ENCODE data around the gene GPR34.
A peak's percentile ranks its signal among the peaks of the same experiment; 100 is the strongest.

The GPR34 gene

DNA sequence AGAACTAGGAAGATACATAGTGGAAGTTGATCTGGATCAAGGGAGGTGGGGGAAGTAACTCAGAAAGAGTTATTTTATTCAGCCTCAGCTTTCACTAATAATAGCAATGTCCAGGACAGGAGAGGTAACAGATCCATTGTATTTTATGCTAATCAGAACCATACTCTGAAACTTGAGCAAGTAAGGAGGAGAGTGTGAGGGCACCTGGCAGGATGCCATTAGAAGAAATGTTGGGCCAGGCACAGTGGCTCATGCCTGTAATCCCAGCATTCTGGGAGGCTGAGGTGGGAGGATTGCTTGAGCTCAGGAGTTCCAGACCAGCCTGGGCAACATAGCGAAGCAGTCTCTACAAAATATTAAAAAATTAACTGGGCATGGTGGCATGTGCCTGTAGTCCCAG, 16.3 kb downstream of the GPR34 start:
- Histone ChIP-seq H3K36me3 (ENCODE audit: insufficient read depth, low read length) (no peaks in the 10 kb centered on the region), H3K27ac (ENCODE audit: low read depth, low read length, poor library complexity, severe bottlenecking) (peak overlapping the region; percentile 93), H3K79me2 (ENCODE audit: insufficient read depth, low read length) (no peaks in the 10 kb centered on the region), H3K9me3 (ENCODE audit: low read length) (no peaks in the 10 kb centered on the region), H2AFZ (ENCODE audit: low read length) (no peak overlapping the region), H3K4me2 (ENCODE audit: low read length) (peak overlapping the region; percentile 52; the same call in 1 of the 2 replicates), H3F3A (ENCODE audit: insufficient read depth, low read length) (no peaks in the 10 kb centered on the region), H4K20me1 (ENCODE audit: insufficient read depth, low read length) (no peaks in the 10 kb centered on the region), H3K9ac (ENCODE audit: low read length) (no peak overlapping the region; the same call in 1 of the 2 replicates), H3K4me1 (ENCODE audit: insufficient read depth, low read length, severe bottlenecking) (peaks cover 53% of the 10 kb centered on the region), H3K4me3 (ENCODE audit: low read depth, low read length, poor library complexity, severe bottlenecking) (no peak overlapping the region), H3K27me3 (ENCODE audit: insufficient read depth, low read length) (no peaks in the 10 kb centered on the region), H3K9me2 (ENCODE audit: low read depth, low read length) (no peaks in the 10 kb centered on the region)
- TF ChIP-seq, protein P1, sequence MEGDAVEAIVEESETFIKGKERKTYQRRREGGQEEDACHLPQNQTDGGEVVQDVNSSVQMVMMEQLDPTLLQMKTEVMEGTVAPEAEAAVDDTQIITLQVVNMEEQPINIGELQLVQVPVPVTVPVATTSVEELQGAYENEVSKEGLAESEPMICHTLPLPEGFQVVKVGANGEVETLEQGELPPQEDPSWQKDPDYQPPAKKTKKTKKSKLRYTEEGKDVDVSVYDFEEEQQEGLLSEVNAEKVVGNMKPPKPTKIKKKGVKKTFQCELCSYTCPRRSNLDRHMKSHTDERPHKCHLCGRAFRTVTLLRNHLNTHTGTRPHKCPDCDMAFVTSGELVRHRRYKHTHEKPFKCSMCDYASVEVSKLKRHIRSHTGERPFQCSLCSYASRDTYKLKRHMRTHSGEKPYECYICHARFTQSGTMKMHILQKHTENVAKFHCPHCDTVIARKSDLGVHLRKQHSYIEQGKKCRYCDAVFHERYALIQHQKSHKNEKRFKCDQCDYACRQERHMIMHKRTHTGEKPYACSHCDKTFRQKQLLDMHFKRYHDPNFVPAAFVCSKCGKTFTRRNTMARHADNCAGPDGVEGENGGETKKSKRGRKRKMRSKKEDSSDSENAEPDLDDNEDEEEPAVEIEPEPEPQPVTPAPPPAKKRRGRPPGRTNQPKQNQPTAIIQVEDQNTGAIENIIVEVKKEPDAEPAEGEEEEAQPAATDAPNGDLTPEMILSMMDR (IDR thresholded peaks at IDR 0.05; ENCODE audit: low read length), result no peak
- no peak for TF ChIP-seq EZH2 (IDR thresholded peaks at IDR 0.05; ENCODE audit: borderline replicate concordance, low read length)

DNA sequence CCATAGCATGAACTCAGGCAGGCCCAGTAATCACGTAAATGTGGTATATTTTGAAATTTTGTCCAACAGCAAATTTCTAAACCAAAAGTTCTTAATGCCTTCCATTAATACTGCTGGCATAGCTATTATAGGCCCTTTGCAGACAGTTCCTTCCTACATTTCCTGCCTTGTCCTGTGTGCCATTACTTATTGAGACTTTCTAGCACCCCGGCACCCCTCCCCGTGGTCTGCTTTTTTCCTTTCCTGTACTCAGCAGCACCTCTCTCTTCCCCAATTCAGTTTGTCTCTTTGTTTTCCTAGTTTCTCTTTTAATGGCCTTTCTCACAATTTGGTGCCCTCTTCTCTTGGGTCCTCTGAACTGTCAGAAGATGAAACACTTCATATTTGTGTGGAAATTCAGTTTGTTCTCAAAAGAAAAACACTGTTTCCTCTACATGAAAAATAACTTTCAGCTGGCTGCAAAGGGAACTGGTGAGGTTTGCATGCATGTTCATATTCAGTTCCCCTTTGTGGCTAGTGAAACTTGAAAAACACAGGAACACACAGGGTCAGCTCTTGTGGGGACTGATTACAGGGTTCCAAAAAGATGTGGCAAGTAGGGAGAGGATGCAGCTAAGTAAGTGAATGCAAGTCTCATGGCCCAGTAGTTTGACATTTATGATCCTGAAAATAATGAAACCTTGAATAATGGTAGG, 17.1 kb downstream of the GPR34 start:
- Histone ChIP-seq H3K4me1 (ENCODE audit: insufficient read depth, low read length, severe bottlenecking) (peaks cover 51% of the 10 kb centered on the region), H3K9ac (ENCODE audit: low read length) (peak overlapping the region; percentile 31; the same call in 1 of the 2 replicates), H3K4me2 (ENCODE audit: low read length) (peak overlapping the region; percentile 52; the same call in 1 of the 2 replicates), H3K27me3 (ENCODE audit: insufficient read depth, low read length) (no peaks in the 10 kb centered on the region), H3K9me2 (ENCODE audit: low read depth, low read length) (no peaks in the 10 kb centered on the region), H3K9me3 (ENCODE audit: low read length) (no peaks in the 10 kb centered on the region), H3K79me2 (ENCODE audit: insufficient read depth, low read length) (no peaks in the 10 kb centered on the region), H3F3A (ENCODE audit: insufficient read depth, low read length) (no peaks in the 10 kb centered on the region), H4K20me1 (ENCODE audit: insufficient read depth, low read length) (no peaks in the 10 kb centered on the region), H3K36me3 (ENCODE audit: insufficient read depth, low read length) (no peaks in the 10 kb centered on the region), H2AFZ (ENCODE audit: low read length) (no peak overlapping the region), H3K4me3 (ENCODE audit: low read depth, low read length, poor library complexity, severe bottlenecking) (peak overlapping the region; percentile 21), H3K27ac (ENCODE audit: low read depth, low read length, poor library complexity, severe bottlenecking) (peak overlapping the region; percentile 93)
- TF ChIP-seq, protein P1 (IDR thresholded peaks at IDR 0.05; ENCODE audit: low read length), result no peak
- no peak for TF ChIP-seq EZH2 (IDR thresholded peaks at IDR 0.05; ENCODE audit: borderline replicate concordance, low read length)

GRCh38 chrX:41707218-41707617, 18.4 kb downstream of the GPR34 start:
- no peaks in the 10 kb centered on the region for H3K9me3 ChIP-seq (ENCODE audit: low read length)
- peaks cover 51% of the 10 kb centered on the region for H3K4me1 ChIP-seq (ENCODE audit: insufficient read depth, low read length, severe bottlenecking)
- no peaks in the 10 kb centered on the region for H3K27me3 ChIP-seq (ENCODE audit: insufficient read depth, low read length)
- no peak overlapping the region for H3K4me3 ChIP-seq (ENCODE audit: low read depth, low read length, poor library complexity, severe bottlenecking)
- H3K9me2 ChIP-seq (ENCODE audit: low read depth, low read length), result no peaks in the 10 kb centered on the region
- no peaks in the 10 kb centered on the region for H3K36me3 ChIP-seq (ENCODE audit: insufficient read depth, low read length)
- H3K4me2 ChIP-seq (ENCODE audit: low read length), result peak overlapping the region; percentile 34; the same call in 1 of the 2 replicates
- H4K20me1 ChIP-seq (ENCODE audit: insufficient read depth, low read length), result no peaks in the 10 kb centered on the region
- TF ChIP-seq, protein P1 (IDR thresholded peaks at IDR 0.05; ENCODE audit: low read length), result no peak
- TF ChIP-seq EZH2 (IDR thresholded peaks at IDR 0.05; ENCODE audit: borderline replicate concordance, low read length), result no peak
- peak overlapping the region; percentile 93 for H3K27ac ChIP-seq (ENCODE audit: low read depth, low read length, poor library complexity, severe bottlenecking)
- H3F3A ChIP-seq (ENCODE audit: insufficient read depth, low read length), result no peaks in the 10 kb centered on the region
- no peak overlapping the region; the same call in 1 of the 2 replicates for H3K9ac ChIP-seq (ENCODE audit: low read length)
- no peak overlapping the region for H2AFZ ChIP-seq (ENCODE audit: low read length)
- H3K79me2 ChIP-seq (ENCODE audit: insufficient read depth, low read length), result no peaks in the 10 kb centered on the region
